ENCODE measurements around the gene SRSF8.
"Not testable (repeated sequence)": the region's sequence is repeated elsewhere in the genome, so short reads cannot be mapped to it uniquely, and the experiment has no call there.

The SRSF8 gene, protein sequence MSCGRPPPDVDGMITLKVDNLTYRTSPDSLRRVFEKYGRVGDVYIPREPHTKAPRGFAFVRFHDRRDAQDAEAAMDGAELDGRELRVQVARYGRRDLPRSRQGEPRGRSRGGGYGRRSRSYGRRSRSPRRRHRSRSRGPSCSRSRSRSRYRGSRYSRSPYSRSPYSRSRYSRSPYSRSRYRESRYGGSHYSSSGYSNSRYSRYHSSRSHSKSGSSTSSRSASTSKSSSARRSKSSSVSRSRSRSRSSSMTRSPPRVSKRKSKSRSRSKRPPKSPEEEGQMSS

DNA sequence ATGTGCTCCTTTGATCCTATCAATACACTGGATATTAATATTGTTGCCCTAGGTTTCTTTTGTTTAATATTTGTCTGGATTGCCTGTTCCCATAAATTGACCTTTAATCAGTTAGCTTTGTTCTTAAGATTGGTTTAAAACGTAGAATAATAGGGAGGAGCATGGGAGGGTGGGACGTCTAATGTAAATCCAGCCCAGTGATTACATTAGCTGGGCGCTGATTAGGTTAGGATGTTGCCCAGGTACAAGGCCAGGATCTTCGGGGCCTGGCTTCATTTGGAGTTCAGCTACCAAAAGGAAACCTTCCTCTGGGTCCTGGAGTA lies at the start of gene SRSF8:
Gene SRSF8 (plus strand): TSS at position 204 of the 323 bp plus-strand sequence. CDS start 308 bp downstream, outside the sequence.
- H3K36me3 ChIP-seq (ENCODE audit: control insufficient read depth in 1 of 2, insufficient read depth in 2 of 2, low read length in 2 of 2) = no peaks in the 10 kb centered on the region
- peak within 1 kb of the TSS; percentile 96 for H3K27ac ChIP-seq (ENCODE audit: low read depth, low read length)
- no peaks in the 10 kb centered on the region for H3K27me3 ChIP-seq (ENCODE audit: control insufficient read depth in 1 of 2, insufficient read depth in 2 of 2, low read length in 2 of 2)
- H3K4me1 ChIP-seq (ENCODE audit: control insufficient read depth in 1 of 2, insufficient read depth in 2 of 2, low read length in 2 of 2) = peaks cover 6 to 14% of the 10 kb centered on the region in 2 donors
- H3K9me3 ChIP-seq (ENCODE audit: control insufficient read depth in 1 of 2, low read length in 2 of 2) = no peaks in the 10 kb centered on the region
- H3K4me3 ChIP-seq (ENCODE audit: low read depth in 1 of 2, low read length in 2 of 2) = peak within 1 kb of the TSS; percentile 92 to 93
- peak within 1 kb of the TSS; percentile 95 to 98 for H3K9ac ChIP-seq (ENCODE audit: low read depth in 1 of 2, low read length in 2 of 2)

DNA sequence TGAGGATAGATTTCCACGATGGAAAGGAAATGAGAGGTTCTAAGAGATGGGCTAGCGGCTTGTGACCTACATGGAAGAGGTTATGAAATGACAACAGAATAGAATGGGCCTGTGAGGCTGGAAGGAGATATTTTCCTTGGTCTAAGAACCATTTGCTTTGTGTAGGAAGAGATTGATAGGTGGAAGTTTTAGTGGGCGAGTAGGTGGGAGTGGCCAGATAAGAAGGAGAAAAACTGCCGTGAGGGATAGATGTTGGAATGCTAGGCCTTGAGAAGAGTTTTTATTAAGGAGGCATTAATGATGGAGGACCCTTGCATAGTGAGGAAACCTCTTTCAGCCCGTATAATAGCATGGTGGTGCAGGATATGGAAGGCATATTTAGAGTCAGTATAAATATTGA lies 45.3 kb upstream of the SRSF8 start:
- H3K9ac ChIP-seq (ENCODE audit: low read depth in 1 of 2, low read length in 2 of 2); H3K36me3 ChIP-seq (ENCODE audit: control insufficient read depth in 1 of 2, insufficient read depth in 2 of 2, low read length in 2 of 2); H3K4me3 ChIP-seq (ENCODE audit: low read depth in 1 of 2, low read length in 2 of 2); H3K27ac ChIP-seq (ENCODE audit: low read depth, low read length); H3K4me1 ChIP-seq (ENCODE audit: control insufficient read depth in 1 of 2, insufficient read depth in 2 of 2, low read length in 2 of 2); H3K9me3 ChIP-seq (ENCODE audit: control insufficient read depth in 1 of 2, low read length in 2 of 2); H3K27me3 ChIP-seq (ENCODE audit: control insufficient read depth in 1 of 2, insufficient read depth in 2 of 2, low read length in 2 of 2): not testable (repeated sequence)

DNA sequence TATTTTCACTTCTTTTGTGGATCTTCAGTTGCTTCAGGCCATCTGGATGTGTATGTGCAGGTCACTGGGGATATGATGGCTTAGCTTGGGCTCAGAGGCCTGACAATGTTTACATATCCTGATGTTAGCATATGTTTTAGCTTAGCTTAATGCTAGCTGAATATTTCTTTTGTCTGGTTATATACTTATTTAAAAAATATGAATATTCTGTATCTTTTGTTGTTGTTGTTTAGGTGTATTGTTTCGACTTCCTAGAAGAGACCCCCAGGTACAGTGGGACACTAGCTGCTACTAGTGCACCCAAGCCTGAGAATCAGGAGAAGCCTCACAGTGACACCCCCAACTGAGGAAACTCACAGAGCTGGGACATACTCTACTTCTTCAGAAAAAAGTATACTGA lies 41.8 kb upstream of the SRSF8 start, which contains the start of gene KDM4E:
Gene KDM4E (plus strand): TSS at position 301 of the 400 bp plus-strand sequence. CDS start 300 bp downstream, outside the sequence.
- Histone ChIP-seq H3K4me1 (ENCODE audit: control insufficient read depth in 1 of 2, insufficient read depth in 2 of 2, low read length in 2 of 2) (no peaks in the 10 kb centered on the region), H3K4me3 (ENCODE audit: low read depth in 1 of 2, low read length in 2 of 2) (no peak within 1 kb of the TSS), H3K9me3 (ENCODE audit: control insufficient read depth in 1 of 2, low read length in 2 of 2) (no peaks in the 10 kb centered on the region), H3K36me3 (ENCODE audit: control insufficient read depth in 1 of 2, insufficient read depth in 2 of 2, low read length in 2 of 2) (no peaks in the 10 kb centered on the region), H3K9ac (ENCODE audit: low read depth in 1 of 2, low read length in 2 of 2) (no peak within 1 kb of the TSS), H3K27ac (ENCODE audit: low read depth, low read length) (no peak within 1 kb of the TSS), H3K27me3 (ENCODE audit: control insufficient read depth in 1 of 2, insufficient read depth in 2 of 2, low read length in 2 of 2) (no peaks in the 10 kb centered on the region)

DNA sequence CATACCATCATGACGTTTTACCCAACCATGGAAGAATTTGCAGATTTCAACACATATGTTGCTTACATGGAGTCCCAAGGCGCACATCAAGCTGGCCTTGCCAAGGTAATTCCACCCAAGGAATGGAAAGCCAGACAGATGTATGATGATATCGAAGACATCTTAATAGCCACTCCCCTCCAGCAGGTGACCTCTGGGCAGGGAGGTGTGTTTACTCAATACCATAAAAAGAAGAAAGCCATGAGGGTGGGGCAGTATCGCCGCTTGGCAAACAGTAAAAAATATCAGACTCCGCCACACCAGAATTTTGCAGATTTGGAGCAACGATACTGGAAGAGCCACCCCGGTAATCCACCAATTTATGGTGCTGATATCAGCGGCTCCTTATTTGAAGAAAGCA lies 41.1 kb upstream of the SRSF8 start:
- H3K9ac ChIP-seq (ENCODE audit: low read depth in 1 of 2, low read length in 2 of 2); H3K36me3 ChIP-seq (ENCODE audit: control insufficient read depth in 1 of 2, insufficient read depth in 2 of 2, low read length in 2 of 2); H3K4me3 ChIP-seq (ENCODE audit: low read depth in 1 of 2, low read length in 2 of 2); H3K4me1 ChIP-seq (ENCODE audit: control insufficient read depth in 1 of 2, insufficient read depth in 2 of 2, low read length in 2 of 2); H3K27ac ChIP-seq (ENCODE audit: low read depth, low read length); H3K9me3 ChIP-seq (ENCODE audit: control insufficient read depth in 1 of 2, low read length in 2 of 2); H3K27me3 ChIP-seq (ENCODE audit: control insufficient read depth in 1 of 2, insufficient read depth in 2 of 2, low read length in 2 of 2): not testable (repeated sequence)

DNA sequence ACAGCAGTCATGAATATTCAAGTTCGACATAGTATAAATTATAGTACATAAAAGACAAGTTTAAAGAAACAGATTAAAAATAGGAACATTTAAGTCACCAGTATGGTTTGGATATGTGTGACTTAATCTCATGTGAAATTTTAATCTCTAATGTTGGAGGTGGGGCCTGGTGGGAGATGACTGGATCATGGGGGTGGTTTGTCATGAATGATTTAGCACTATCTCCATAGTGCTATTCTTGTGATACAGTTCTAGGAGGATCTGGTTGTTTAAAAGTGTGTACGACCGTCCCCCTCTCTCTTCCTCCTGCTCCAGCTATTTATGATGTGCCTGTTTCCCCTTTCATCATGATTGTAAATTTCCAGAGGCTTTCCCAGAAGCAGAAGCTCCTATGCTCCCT lies 38.4 kb upstream of the SRSF8 start:
- H3K27me3 ChIP-seq (ENCODE audit: control insufficient read depth in 1 of 2, insufficient read depth in 2 of 2, low read length in 2 of 2) = no peaks in the 10 kb centered on the region
- H3K27ac ChIP-seq (ENCODE audit: low read depth, low read length) = no peak overlapping the region
- H3K9me3 ChIP-seq (ENCODE audit: control insufficient read depth in 1 of 2, low read length in 2 of 2) = no peaks in the 10 kb centered on the region
- H3K36me3 ChIP-seq (ENCODE audit: control insufficient read depth in 1 of 2, insufficient read depth in 2 of 2, low read length in 2 of 2) = no peaks in the 10 kb centered on the region
- H3K9ac ChIP-seq (ENCODE audit: low read depth in 1 of 2, low read length in 2 of 2) = no peak overlapping the region
- H3K4me3 ChIP-seq (ENCODE audit: low read depth in 1 of 2, low read length in 2 of 2) = no peak overlapping the region
- H3K4me1 ChIP-seq (ENCODE audit: control insufficient read depth in 1 of 2, insufficient read depth in 2 of 2, low read length in 2 of 2) = no peaks in the 10 kb centered on the region

DNA sequence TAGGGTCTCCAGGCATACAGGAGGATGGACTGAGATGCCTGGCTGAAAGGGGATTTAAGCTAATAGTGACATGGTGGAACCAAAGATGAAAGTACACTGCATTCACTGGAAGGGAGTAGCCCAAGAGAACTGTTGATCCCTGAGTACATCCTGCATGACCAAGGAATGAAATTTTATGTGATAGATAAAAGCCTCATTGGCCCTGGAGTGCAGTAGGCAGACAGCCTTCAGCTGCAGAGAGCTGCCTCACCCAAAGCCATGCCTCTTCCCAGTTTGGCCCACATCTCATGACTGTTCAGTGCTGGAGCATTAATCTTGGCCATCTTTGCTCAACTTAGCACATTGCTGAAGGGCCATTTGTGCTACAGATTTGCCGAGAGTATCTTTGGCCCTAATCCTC lies 33.7 kb upstream of the SRSF8 start:
- Histone ChIP-seq H3K9me3 (ENCODE audit: control insufficient read depth in 1 of 2, low read length in 2 of 2) (no peaks in the 10 kb centered on the region), H3K36me3 (ENCODE audit: control insufficient read depth in 1 of 2, insufficient read depth in 2 of 2, low read length in 2 of 2) (no peaks in the 10 kb centered on the region), H3K4me3 (ENCODE audit: low read depth in 1 of 2, low read length in 2 of 2) (no peak overlapping the region), H3K27me3 (ENCODE audit: control insufficient read depth in 1 of 2, insufficient read depth in 2 of 2, low read length in 2 of 2) (no peaks in the 10 kb centered on the region), H3K9ac (ENCODE audit: low read depth in 1 of 2, low read length in 2 of 2) (no peak overlapping the region), H3K4me1 (ENCODE audit: control insufficient read depth in 1 of 2, insufficient read depth in 2 of 2, low read length in 2 of 2) (no peaks in the 10 kb centered on the region), H3K27ac (ENCODE audit: low read depth, low read length) (no peak overlapping the region)

DNA sequence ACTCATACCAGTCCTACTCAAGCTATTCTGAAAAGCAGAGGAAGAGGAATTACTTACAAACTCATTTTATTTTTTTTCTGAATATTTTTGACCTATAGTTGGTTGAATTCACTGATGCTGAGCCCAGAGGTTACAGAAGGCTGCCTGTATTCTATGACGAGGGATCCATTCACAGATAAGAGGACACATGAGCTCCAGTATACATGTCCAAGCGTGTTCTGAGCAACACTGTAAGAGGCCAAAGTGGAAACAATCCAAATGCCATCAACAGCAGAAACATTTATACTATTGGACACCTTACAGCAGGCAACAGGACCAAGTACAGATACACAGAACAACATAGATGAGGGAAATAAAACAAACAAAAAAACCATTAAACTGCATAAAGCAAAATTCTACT lies 31.4 kb upstream of the SRSF8 start:
- Histone ChIP-seq H3K36me3 (ENCODE audit: control insufficient read depth in 1 of 2, insufficient read depth in 2 of 2, low read length in 2 of 2) (no peaks in the 10 kb centered on the region), H3K27me3 (ENCODE audit: control insufficient read depth in 1 of 2, insufficient read depth in 2 of 2, low read length in 2 of 2) (no peaks in the 10 kb centered on the region), H3K27ac (ENCODE audit: low read depth, low read length) (no peak overlapping the region), H3K9ac (ENCODE audit: low read depth in 1 of 2, low read length in 2 of 2) (no peak overlapping the region), H3K4me3 (ENCODE audit: low read depth in 1 of 2, low read length in 2 of 2) (no peak overlapping the region), H3K9me3 (ENCODE audit: control insufficient read depth in 1 of 2, low read length in 2 of 2) (no peaks in the 10 kb centered on the region), H3K4me1 (ENCODE audit: control insufficient read depth in 1 of 2, insufficient read depth in 2 of 2, low read length in 2 of 2) (no peaks in the 10 kb centered on the region)

DNA sequence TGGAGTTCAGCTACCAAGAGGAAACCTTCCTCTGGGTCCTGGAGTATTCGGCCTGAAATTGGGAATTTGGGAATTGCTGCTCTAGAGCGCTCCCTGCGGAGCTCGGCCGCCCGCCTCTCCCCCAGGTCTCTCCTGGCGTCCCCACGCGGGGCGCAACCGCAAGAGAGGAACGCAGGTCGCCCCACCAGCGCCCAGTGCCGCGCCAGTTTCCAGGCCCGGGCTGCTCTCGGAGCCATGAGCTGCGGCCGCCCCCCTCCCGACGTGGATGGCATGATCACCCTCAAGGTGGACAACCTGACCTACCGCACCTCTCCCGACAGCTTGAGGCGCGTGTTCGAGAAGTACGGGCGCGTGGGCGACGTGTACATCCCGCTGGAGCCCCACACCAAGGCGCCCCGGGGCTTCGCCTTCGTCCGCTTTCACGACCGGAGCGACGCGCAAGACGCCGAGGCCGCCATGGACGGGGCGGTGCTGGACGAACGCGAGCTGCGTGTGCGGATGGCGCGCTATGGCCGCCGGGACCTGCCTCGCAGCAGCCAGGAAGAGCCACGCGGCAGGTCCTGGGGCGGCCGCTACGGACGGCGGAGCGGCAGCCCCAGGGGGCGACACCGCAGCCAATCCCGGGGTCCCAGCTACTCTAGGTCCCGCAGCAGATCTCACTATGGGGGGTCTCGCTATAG lies 29.2 kb upstream of the SRSF8 start:
- H3K27me3 ChIP-seq (ENCODE audit: control insufficient read depth in 1 of 2, insufficient read depth in 2 of 2, low read length in 2 of 2); H3K27ac ChIP-seq (ENCODE audit: low read depth, low read length): not testable (repeated sequence)
- H3K4me3 ChIP-seq (ENCODE audit: low read depth in 1 of 2, low read length in 2 of 2) = peak overlapping the region in 1 of 2 donors; percentile 36

DNA sequence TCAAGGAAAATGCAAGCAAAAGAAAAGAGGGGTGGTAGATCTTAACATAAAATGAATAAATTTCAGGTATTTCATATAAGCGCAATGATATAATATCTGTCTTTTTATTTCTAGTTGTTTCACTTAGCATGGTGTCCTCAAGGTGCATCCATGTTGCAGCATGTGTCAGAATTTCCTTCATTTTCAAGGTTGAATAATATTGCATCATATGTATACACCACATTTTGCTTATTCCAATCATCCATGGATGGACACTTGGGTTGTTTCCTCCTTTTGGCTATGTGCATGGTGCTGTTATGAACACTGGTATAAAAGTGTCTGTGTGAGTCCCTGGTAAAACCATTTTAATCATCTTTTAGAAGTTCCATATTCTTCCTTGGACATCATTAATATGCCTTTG lies 24.5 kb upstream of the SRSF8 start:
- Histone ChIP-seq H3K9ac (ENCODE audit: low read depth in 1 of 2, low read length in 2 of 2) (no peak overlapping the region), H3K4me1 (ENCODE audit: control insufficient read depth in 1 of 2, insufficient read depth in 2 of 2, low read length in 2 of 2) (no peaks in the 10 kb centered on the region), H3K9me3 (ENCODE audit: control insufficient read depth in 1 of 2, low read length in 2 of 2) (no peaks in the 10 kb centered on the region), H3K27ac (ENCODE audit: low read depth, low read length) (no peak overlapping the region), H3K36me3 (ENCODE audit: control insufficient read depth in 1 of 2, insufficient read depth in 2 of 2, low read length in 2 of 2) (no peaks in the 10 kb centered on the region), H3K27me3 (ENCODE audit: control insufficient read depth in 1 of 2, insufficient read depth in 2 of 2, low read length in 2 of 2) (no peaks in the 10 kb centered on the region), H3K4me3 (ENCODE audit: low read depth in 1 of 2, low read length in 2 of 2) (no peak overlapping the region)

More for the DNA sequence above, 29.2 kb upstream of the SRSF8 start:
- not testable (repeated sequence) for H3K9me3 ChIP-seq (ENCODE audit: control insufficient read depth in 1 of 2, low read length in 2 of 2); H3K9ac ChIP-seq (ENCODE audit: low read depth in 1 of 2, low read length in 2 of 2); H3K4me1 ChIP-seq (ENCODE audit: control insufficient read depth in 1 of 2, insufficient read depth in 2 of 2, low read length in 2 of 2); H3K36me3 ChIP-seq (ENCODE audit: control insufficient read depth in 1 of 2, insufficient read depth in 2 of 2, low read length in 2 of 2)

DNA sequence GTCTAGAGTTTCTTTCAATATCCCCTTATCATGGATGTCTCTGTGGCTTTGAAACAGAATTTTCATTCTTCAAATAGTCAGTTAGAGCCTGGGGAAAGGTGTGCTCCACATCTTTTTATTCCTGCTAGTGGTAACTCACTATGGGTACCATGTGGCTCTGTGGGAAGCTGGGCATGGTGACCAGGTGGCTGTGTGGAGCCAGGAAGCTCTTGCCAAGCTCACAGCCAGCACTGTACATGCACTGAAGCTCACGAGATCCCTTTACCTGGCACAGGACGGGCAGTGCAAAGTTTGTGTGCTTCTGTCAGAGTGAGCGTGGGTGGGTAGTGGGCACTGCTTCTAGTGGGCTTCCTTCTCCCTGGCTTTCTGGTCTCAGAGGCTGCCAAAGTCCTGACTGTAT lies 23.8 kb upstream of the SRSF8 start:
- Histone ChIP-seq H3K4me1 (ENCODE audit: control insufficient read depth in 1 of 2, insufficient read depth in 2 of 2, low read length in 2 of 2) (no peaks in the 10 kb centered on the region), H3K27ac (ENCODE audit: low read depth, low read length) (no peak overlapping the region), H3K9me3 (ENCODE audit: control insufficient read depth in 1 of 2, low read length in 2 of 2) (no peaks in the 10 kb centered on the region), H3K4me3 (ENCODE audit: low read depth in 1 of 2, low read length in 2 of 2) (no peak overlapping the region), H3K27me3 (ENCODE audit: control insufficient read depth in 1 of 2, insufficient read depth in 2 of 2, low read length in 2 of 2) (no peaks in the 10 kb centered on the region), H3K36me3 (ENCODE audit: control insufficient read depth in 1 of 2, insufficient read depth in 2 of 2, low read length in 2 of 2) (no peaks in the 10 kb centered on the region), H3K9ac (ENCODE audit: low read depth in 1 of 2, low read length in 2 of 2) (no peak overlapping the region)
